CD4-positive, alpha-beta T cell treated with Interleukin-4 for 1 hour (primary cell): ENCODE results near the gene PPP1R18.
"Not testable (repeated sequence)": the region's sequence is repeated elsewhere in the genome, so short reads cannot be mapped to it uniquely, and the experiment has no call there.

Experiments
- DNase-seq, 2 donors: peaks; one replicate each; pipeline ENCODE4 v3.0.0-alpha.2; 2020 to 2022

PPP1R18 gene

GRCh38 chr6:30657922-30658321, 28.5 kb downstream of the PPP1R18 start:
- DNase-seq: not testable (repeated sequence)

GRCh38 chr6:30657454-30657853, 29.0 kb downstream of the PPP1R18 start:
- DNase-seq: no peak

- DNase-seq: peak in 1 of 2 donors; percentile 48
Observed at GRCh38 chr6:30656513-30656912, 29.9 kb downstream of the PPP1R18 start.

GRCh38 chr6:30655743-30656094, 30.7 kb downstream of the PPP1R18 start:
- no peak for DNase-seq

GRCh38 chr6:30654798-30655742, 31.4 kb downstream of the PPP1R18 start:
- DNase-seq: no peak

- no peak for DNase-seq
Observed at GRCh38 chr6:30651143-30651542, 35.3 kb downstream of the PPP1R18 start.

- peak; percentile 75 for DNase-seq
Observed at GRCh38 chr6:30647242-30648116, 39.0 kb downstream of the PPP1R18 start.

- peak; percentile 95 to 97 for DNase-seq
Observed at GRCh38 chr6:30646450-30647241, 39.8 kb downstream of the PPP1R18 start, which contains the start of gene C6orf136. C6orf136 (plus strand) TSS chr6:30647133; CDS start chr6:30647232, 99 bp downstream.

- DNase-seq: no peak
Observed at GRCh38 chr6:30645989-30646388, 40.5 kb downstream of the PPP1R18 start.

GRCh38 chr6:30644769-30645168, 41.7 kb downstream of the PPP1R18 start:
- no peak for DNase-seq

- no peak for DNase-seq
Observed at GRCh38 chr6:30643656-30644055, 42.8 kb downstream of the PPP1R18 start.

GRCh38 chr6:30641048-30641447, 45.4 kb downstream of the PPP1R18 start:
- DNase-seq: no peak

- no peak for DNase-seq
Observed at GRCh38 chr6:30640481-30640880, 46.0 kb downstream of the PPP1R18 start.

- no peak for DNase-seq
Observed at GRCh38 chr6:30635834-30636233, 50.6 kb downstream of the PPP1R18 start.

GRCh38 chr6:30626484-30627366, 59.7 kb downstream of the PPP1R18 start, which contains the start of gene ATAT1:
ATAT1 (plus strand) TSS chr6:30626874.
- peak; percentile 91 to 92 for DNase-seq
